Keratinocyte (primary cell): ENCODE data around the gene ZNF57.

Experiments
- CTCF ChIP-seq, 3 experiments: IDR thresholded peaks in 1 of 3; conservative IDR thresholded peaks in 1 of 3; optimal IDR thresholded peaks in 1 of 3; 2 replicates in 2 of 3; 3 replicates in 1 of 3; pipeline versions ENCODE3 to v1.5.1; 2011; ENCODE audit warnings: low read length in 3 of 3, mild to moderate bottlenecking in 3 of 3, moderate library complexity in 2 of 3, control low read depth in 1 of 3, inconsistent platforms in 1 of 3; ENCODE audit not compliant: insufficient read depth in 2 of 3; ENCODE audit errors: extremely low read depth in 1 of 3
- EZH2 ChIP-seq: IDR thresholded peaks from one replicate; pipeline ENCODE4 v1.6.1; 2012; ENCODE audit warnings: inconsistent platforms, mild to moderate bottlenecking, low read length, moderate library complexity

DNA sequence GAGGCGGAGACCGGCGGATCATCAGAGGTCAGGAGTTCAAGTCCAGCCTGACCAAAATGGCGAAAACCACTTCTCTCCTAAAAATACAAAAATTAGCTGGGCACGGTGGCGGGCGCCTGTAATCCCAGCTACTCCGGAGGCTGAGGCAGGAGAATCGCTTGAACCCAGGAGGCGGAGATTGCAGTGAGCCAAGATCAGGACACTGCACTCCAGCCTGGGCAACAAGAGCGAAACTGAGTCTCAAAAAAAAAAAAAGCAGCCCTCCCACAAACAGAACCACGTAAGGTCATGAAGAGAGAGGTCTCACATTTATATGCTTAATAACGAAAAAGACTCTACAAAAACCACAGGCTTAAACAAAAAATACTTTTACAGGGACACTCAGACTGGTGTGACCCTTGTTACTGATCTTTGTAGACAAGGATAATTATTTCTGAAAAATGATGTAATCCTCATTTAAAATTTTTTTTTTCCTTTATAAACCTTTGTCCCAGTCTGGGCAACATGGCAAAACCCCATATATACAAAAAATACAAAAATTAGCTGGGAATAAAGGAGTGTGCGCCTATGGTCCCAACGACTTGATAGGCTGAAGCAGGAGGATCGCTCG is 45.0 kb downstream of the ZNF57 start:
- TF ChIP-seq CTCF (optimal IDR thresholded peaks at IDR 0.05 in 1 of 3, IDR thresholded peaks at IDR 0.05 in 1 of 3, conservative IDR thresholded peaks at IDR 0.05 in 1 of 3; ENCODE audit: extremely low read depth in 1 of 3, insufficient read depth in 2 of 3, low read length in 3 of 3) (no peak), EZH2 (no peak)
